COLO829 (cell line): ENCODE results near the gene TACC2.

Experiments
- DNase-seq: peaks from one replicate; pipeline ENCODE4 v3.0.0; 2012; ENCODE audit warnings: low spot score

The TACC2 gene

DNA sequence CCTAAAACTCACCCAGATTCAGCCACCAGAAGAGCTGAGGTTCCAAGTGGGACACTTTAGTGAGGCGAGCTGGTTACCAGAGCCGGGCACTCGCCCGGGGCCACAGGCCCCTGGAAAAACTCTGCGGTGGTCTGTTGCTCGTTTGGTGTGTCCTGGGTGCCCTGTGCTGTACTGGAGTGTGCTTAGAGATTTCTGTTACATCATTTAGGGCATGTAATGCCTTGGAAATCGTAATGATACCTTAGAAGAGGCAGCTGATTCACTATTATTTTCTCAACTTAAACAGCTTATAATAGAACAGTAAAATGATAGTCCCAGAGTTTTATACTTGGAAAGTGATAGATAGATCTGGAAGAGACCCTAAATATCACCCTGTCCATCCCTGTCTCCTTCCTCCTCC, 233.7 kb downstream of the TACC2 start:
- DNase-seq: no peak

DNA sequence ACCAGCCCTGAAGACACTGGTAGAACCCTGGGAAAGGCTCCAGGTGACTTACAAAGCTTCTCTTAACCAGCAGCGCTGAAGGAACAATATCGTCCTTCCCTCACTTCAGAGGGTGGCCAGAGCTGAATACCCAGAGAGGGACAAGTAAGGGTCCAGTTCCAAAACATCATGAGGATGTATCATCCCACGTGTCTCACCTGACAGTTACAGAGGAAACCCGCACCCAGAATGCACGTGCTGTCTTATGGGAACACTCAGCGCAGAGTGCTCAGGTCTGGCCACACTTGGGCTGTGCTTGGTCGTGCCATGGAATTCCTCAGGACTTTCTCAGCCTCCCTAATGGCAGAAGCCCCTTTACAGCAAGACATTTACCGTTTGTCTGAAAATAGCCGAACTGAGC, 235.2 kb downstream of the TACC2 start:
- DNase-seq: no peak

DNA sequence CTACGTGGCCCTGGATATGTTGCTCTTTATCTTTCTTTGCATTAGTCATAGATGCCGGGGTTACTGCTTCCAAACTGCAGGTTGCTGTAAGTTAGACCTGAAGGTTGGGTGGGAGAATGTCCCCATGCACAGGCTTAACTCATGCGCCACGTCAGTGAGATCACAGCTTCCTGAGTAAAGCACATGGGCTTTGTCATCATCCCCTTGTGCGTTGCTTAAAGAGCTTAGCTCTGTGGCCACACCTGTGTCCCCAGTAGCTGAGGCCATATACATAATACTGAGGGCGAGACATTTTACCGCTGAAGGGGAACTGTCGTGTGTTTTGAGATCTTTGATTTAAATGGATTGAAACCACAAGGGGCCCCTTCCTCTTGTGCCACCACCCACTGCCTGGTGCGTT, 236.4 kb downstream of the TACC2 start:
- no peak for DNase-seq

DNA sequence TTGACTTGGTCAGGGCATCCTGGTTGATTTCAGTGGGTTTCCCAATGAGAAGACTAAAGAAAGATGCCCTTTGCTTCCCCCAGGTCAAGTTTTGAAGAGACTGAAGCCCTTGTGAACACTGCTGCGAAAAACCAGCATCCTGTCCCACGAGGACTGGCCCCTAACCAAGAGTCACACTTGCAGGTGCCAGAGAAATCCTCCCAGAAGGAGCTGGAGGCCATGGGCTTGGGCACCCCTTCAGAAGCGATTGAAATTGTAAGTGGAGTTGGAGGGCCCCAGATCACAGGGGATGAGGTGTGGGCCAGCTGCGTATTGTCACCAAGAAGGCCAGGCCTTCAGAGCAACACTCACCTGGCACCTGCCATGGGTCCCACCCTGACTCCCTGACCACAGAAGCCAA, 238.8 kb downstream of the TACC2 start:
- no peak for DNase-seq

DNA sequence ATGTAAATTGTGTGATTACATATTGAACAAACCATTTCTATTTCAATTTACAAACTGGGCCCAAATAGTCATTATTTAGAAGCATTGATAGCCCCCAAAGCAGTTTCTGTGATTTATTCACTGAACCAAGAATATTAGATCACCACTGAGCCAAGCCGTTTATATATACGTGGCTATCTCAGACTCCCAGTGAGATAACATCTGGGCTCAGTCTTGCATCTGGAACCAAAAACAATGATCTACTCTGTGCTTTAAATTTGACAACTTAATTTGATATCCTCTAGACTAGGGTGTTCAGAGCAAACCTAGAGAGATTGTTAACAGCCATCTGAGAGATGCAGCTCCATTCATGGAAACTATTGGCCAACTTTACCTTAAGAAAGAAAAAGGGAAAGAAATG, 240.7 kb downstream of the TACC2 start:
- DNase-seq: no peak

DNA sequence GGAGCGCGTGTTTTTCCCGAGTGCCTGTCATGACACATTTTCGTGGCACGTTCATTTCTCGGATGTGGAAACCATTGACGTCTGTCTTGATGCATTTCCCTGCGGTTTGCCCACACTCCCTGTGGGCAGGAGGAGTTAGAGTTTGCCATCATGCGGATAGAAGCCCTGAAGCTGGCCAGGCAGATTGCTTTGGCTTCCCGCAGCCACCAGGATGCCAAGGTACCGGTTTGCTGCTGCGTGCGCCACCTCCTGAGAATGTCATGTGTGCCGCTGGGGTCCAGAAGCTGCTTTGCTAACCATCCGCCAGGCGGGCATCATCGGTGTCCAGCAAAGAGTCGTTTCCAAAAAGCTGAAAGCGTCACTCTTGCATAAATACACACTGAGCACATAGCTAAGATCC, 241.3 kb downstream of the TACC2 start:
- no peak for DNase-seq

DNA sequence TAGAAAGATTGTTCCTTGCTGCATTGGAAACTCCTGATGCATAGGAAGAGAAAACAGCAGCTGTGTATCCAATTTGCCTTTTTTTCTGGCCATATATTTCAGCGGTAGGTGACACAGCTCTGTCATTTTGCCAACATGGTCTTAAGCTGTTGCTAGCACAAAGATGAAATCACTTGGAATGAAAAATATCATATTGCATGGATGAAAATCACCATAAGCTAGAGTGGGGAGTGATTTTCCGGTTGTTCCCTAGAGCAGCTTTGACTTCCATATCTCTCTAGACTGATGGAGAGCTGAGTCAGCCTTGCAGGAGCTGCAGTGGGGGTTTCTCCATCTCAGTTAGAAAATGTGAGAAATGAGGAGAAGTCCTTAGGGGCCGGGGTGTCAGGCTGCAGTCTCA, 243.8 kb downstream of the TACC2 start:
- DNase-seq: no peak

DNA sequence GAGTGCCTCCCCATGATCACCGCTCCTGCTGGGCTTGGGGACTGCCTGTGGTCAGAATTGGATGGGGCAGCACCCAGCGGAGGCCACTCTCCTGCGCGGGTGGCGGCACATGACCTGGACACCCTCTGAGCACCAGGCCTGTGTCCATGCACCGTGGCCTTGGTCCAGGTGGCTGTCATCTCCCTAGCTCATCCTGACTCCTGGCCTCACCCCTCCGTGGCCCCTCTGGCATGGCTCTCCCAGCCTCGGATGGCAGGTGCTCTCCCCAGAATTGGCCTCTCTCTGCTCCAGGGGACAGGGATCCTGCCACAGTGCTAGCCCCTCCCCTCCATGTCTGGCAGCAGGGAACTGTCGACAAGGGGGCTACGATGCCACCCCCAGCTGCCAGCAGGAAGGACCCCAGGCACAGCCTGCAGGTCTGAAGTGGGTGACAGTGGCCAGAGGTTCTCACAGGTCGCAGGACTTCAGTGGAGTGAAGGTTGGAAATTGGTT, 244.9 kb downstream of the TACC2 start:
- DNase-seq: no peak

DNA sequence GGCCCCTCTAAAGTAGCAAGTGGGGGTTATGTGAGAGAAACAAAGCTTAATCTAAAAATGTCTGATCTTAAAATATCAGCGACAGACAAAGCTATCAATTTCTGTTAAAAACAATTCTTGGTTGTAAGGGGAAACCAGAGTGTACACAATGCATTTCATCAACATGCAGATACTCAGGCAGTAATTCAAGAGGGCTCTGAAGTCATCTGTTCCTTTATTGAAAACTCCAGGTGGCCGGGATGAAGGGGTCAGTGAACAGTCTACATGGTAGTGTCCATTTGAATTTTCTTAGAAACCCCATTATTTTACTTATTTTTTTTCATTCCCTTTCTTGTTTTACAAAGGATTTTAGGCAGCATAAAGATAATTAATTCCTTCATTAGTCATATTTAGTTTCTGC, 245.5 kb downstream of the TACC2 start:
- no peak for DNase-seq

DNA sequence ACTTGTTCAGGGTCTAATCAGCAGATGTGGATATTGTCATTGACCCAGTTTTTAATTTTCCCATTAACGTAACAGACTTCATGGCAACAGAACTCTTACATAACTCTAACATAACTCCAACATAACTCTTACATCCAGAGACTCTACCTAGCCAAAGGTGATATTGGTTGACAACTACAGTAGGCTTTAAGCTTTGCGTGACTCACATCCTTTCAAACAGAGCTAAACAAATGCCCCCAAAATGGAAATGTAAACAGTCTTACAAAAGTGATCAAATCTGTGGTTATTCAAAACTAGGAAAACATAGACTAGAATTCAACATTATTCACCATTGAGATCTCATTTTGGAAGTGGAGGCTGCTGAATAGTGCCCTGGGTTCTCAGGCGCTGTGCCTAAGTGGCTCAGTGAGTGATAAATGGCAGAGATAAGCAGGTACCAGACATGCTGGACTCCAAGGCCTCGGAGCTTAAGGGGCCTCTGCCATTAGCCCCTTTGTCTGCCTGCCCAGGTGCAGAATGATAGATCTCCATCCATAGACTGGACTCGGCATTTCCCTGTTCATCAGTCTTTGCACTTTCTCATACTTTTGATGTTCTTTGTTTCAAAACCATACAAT, 247.8 kb downstream of the TACC2 start:
- DNase-seq: no peak

DNA sequence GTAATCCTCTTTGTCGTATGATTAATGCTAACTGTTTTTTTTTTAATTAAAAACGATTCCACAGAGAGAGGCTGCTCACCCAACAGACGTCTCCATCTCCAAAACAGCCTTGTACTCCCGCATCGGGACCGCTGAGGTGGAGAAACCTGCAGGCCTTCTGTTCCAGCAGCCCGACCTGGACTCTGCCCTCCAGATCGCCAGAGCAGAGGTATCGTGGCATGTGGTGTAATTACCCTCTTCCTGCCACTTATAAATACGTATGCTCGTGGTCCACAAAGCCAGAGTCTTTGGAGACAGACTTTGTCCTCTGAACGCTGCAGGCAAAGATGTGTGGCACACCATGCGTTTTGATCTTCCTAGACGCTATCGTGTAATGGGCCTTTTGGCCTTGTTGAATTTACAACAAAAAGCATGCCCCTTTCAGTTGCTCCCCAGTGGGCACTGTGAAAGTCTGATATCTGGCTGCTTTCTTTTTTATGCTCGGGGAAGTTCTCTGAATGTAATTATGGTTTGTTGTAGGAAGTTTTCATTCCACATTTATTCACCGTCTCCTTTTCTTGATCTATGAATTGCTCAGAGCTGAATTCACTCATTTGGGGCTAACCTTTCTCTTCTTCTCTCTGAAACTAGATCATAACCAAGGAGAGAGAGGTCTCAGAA, 248.5 kb downstream of the TACC2 start:
- no peak for DNase-seq

DNA sequence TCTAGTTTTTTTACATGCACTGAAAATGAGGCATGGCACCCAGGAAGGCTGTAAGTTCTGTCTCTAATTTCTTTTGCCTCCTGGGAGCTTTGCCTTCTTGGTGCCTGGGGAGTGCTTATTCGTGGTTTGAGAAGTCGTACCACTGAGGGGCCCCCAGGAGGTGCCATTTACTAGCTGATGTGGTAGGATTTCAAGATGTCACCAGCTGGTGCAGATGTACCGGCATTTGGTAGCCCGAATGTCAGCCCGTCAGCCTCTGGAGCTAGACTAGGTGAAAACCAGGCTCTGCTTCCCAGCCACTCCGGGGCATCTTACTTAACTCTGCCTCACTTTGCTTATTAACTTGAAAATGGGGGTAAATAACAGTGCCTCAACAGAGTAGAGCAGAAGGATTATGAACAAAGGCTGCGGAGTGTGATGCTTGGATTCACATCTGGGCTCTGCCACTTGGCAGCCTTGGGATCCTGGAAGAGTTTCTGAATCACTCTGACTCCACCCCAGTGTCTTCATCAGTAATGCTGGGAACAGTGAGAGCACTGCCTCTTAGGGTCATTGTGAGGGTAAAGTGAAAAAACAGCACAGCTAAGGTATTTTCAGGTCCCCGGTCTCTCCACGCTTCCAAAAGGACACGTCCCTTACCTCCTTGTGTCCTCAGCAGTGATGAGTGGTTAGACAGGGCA, 250.8 kb downstream of the TACC2 start:
- no peak for DNase-seq

DNA sequence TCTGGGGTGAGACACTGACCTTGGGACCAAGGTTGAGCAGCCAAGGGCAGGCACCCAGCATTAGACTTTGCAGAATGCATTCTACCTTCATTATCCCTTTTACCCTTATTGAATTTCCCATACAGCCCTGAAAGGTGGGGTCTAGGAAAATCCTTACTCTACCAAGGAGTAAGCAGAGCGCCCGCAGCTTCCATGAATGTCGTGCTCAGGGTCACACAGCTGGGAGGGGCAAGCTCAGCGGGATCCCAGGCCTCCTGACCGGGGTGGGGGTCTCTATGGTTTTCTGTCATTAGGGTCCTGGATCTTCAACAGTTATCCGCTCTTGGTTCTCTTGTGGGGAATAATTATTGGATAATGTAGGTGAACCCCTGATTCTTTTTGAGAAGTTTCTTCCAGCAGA, 251.4 kb downstream of the TACC2 start:
- no peak for DNase-seq

DNA sequence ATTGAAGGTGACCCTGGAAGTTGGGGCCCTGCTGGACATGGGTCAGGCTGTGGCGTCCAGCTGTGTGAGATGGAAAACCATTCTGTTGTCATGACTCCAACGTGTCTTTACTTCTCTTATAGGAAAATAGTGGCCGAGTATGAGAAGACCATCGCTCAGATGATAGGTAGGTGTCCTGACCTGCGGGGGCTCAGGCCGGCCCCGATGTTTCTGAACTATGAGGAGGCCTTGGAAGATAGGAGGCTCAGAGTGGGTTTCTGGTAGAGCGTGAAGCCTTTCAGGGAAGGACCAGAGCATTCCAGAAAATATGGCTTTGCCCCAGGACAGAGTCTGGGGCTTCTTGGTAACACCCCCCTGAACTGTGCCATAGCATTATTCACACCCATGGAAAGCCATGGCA, 252.9 kb downstream of the TACC2 start:
- no peak for DNase-seq

DNA sequence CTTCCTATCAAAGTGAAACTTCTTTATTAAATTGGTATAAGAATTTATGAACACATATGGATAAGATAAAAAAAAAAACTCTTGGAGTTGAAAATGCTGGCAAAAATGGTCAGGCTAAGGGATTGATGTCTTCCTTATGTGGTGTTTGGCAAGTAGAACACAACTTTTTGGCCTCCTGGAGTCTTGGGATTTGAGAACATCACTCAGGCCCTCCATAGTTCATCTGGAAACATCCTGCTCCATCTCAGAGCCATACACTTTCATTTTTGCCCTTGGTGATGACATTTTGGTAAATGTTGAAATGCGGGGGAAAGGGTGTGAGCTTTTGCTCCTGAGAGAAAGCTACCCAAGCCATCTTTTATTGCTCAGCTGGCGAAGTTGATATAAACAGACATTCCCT, 254.6 kb downstream of the TACC2 start:
- DNase-seq: no peak

DNA sequence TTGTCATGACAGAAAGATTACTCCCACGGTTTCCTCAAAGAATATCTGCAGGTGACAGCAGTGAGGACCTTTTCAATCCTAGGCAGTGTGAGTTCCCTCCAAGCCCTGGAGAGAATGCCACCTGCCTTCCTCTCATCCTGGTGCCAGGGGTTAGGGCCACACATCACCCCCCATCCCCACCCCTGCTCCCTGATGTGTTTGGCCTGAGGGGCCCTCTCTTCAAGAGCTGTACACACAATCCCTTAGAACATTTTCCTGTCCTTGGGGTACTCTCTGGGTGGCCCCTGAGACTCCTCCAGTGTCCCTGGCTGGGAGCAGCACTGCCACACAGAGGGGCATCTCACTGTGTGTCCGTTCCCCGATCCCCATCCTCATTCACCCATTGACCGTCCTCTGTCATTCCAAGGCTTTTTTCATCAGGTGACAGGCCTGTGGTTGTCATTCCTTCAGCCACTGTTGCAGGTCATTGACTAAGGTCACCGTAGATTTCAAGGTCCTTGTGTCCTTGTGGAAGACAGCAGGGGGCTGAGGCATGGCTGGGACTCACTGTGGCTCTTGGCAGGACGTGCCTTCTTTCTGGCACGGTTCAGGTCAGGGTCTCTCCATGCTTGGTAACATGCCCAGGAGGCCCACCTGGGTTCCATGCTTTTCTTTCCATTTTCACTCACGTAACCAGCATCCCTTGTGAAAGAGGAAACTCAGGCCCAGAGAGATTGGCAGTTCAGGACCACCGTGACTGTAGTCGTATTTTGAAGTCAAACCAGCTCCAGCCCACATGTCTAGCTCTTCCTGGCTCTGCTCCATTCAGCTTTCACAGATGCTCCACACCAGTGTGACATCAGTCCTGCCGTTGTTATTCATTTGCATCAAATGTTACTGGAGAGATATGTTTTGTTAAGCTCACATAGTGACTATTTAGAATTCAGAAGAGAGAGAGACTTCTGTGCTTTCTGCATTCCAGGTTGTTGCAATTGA, 255.3 kb downstream of the TACC2 start:
- DNase-seq: no peak

DNA sequence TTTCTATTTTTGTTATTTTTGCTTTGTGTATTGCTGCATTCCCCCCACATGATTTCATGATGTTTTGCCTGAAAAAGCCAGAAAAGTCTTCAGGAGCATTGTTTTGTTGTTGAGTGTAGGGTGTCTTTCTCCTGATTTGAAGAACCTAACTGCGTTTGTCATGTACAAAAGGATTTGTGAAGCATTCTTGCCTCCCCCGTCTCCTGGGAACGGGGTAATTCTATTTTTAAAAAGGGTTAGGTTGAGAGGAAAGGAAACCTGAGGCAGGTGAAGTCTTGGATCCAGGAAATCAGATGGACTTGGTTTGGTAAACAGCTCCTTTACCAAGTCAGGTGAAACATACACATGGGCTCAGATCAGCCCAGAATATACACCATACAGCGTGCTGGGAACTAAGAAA, 256.2 kb downstream of the TACC2 start:
- no peak for DNase-seq

DNA sequence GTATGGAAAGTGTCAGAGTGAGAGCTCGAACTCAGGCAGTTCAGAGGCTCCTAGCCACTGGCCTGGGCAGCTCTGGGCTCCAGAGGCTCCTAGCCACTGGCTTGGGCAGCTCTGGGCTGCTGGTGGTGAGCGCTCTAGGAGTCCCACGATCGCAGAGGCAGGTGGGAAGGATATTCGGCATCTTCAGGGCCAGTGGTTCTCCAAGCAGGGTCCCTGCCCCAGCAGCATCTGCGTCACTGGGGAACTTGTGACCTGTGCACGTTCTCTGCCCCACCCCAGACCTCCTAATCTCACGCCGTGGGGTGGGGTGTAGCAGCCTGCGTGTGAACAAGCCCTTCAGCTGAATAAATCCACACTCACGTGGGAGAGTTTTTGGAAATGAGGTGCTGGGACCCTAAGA, 256.9 kb downstream of the TACC2 start:
- DNase-seq: no peak

DNA sequence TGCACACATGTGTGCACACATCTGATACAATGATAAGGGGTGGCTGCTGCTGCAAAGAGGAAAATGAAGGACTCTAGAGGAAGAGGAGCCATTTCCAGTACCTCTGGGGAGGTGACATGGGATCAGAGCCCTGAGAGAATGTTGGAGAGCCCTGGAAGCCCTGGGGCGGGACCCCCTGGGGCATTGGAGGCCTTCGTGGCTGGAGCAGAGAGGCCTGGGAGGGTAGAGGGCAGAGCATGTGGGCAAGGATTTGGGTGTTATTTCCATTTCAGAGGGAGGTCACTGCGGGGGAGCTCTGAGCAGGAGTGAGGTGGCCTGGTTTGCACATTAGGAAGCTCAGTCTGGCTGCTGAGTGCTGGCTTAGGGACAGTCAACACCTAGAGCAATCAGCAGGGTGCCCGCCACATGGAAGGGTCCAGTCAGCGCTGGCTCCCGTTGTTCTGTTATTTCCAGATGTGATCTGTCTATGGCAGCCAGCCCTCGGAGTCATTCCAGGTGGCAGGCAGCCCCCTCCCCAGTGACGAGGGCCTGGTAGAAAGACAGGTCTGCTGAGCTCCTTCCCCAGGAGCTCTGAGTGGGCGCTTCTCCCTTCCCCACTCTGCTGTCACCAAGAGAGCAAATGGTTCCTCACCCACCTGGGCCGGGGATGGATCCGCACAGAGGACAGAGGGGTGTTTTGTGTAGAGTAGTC, 258.0 kb downstream of the TACC2 start:
- DNase-seq: no peak

DNA sequence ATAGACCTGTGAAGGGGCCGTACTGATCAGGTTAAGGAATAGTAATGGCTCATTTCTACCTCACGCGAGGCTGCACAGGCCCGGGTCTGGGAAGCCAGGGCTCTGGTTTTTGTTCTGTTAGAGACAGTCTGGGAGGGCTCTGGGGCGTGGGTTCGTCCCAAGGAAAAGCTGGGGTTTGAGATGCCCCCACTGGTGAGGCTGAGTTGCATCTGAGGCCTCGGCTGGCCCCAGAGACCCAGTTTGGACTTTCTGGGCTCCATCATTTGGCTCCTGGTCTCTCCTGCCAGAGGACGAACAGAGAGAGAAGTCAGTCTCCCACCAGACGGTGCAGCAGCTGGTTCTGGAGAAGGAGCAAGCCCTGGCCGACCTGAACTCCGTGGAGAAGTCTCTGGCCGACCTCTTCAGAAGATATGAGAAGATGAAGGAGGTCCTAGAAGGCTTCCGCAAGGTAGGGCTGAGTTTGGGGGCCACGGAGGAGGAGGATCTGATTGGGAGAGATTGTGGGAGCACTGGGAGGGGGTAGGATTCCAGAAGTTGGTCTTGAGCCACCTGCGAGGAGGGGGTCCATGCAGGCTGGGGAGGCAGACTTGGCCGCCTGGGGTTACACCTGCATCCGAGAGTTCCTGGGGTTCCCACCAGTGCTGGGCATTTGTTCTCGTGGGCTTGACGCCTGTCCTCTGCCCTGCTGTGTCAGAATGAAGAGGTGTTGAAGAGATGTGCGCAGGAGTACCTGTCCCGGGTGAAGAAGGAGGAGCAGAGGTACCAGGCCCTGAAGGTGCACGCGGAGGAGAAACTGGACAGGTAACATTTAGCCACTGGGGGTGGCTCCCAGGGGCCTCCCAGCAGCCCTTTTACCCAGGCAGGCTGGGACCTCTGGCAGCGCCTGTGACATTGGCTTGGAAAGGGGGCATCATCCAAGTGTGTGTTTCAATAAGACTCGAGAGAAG, 259.7 kb downstream of the TACC2 start:
- no peak for DNase-seq
